Effector CD4-positive, alpha-beta T cell (primary cell): ENCODE results near the gene TGFB1.
"Not testable (repeated sequence)": the region's sequence is repeated elsewhere in the genome, so short reads cannot be mapped to it uniquely, and the experiment has no call there.

Source experiments
- DNase-seq: peaks from one replicate; pipeline ENCODE4 v3.0.0-alpha.2; 2020

Gene TGFB1

GRCh38 chr19:41298348-41298964 is 55.3 kb downstream of the TGFB1 start:
- DNase-seq = peak; percentile 53

GRCh38 chr19:41297628-41298347 is 55.9 kb downstream of the TGFB1 start:
- no peak for DNase-seq

GRCh38 chr19:41296433-41296871 is 57.3 kb downstream of the TGFB1 start:
- DNase-seq = no peak

- DNase-seq = no peak
These were observed 58.2 kb downstream of the TGFB1 start for GRCh38 chr19:41295499-41295898.

GRCh38 chr19:41294393-41294792 is 59.3 kb downstream of the TGFB1 start:
- DNase-seq = no peak

GRCh38 chr19:41289814-41290213 is 63.9 kb downstream of the TGFB1 start:
- not testable (repeated sequence) for DNase-seq

GRCh38 chr19:41288673-41289530 is 64.8 kb downstream of the TGFB1 start:
- no peak for DNase-seq
